Nephron progenitor cell (in vitro differentiated cells): ENCODE data around the gene PCSK1.

Experiments used
- DNase-seq: peaks from one replicate; pipeline ENCODE4 v3.0.0; 2021
- H3K27ac Mint-ChIP-seq: 2 replicates; pipeline ENCODE4 v1.8.0; 2021; ENCODE audit warnings: mild to moderate bottlenecking, moderate library complexity, mixed read lengths
- H3K27me3 Mint-ChIP-seq: 2 replicates; pipeline ENCODE4 v1.8.0; 2021; ENCODE audit warnings: mild to moderate bottlenecking, low read depth, mixed read lengths; ENCODE audit not compliant: poor library complexity
- H3K36me3 Mint-ChIP-seq: 2 replicates; pipeline ENCODE4 v1.8.0; 2021; ENCODE audit warnings: low read depth, mixed read lengths
- H3K4me1 Mint-ChIP-seq: 2 replicates; pipeline ENCODE4 v1.8.0; 2021; ENCODE audit warnings: mixed read lengths
- H3K4me3 Mint-ChIP-seq: 2 replicates; pipeline ENCODE4 v1.8.0; 2021; ENCODE audit warnings: mild to moderate bottlenecking, moderate library complexity, mixed read lengths
- H3K9me3 Mint-ChIP-seq: 2 replicates; pipeline ENCODE4 v1.8.0; 2021; ENCODE audit warnings: mild to moderate bottlenecking, moderate library complexity, mixed read lengths
- TF ChIP-seq, protein P1 (sequence below): fragments of 200-600 bp; sonication (generic); IDR thresholded peaks from 2 replicates; pipeline ENCODE4 v1.5.0; 2021; ENCODE audit warnings: antibody characterized with exemption

PCSK1 gene

GRCh38 chr5:96458176-96458575 is 25.1 kb upstream of the PCSK1 start:
- no peaks in the 10 kb centered on the region for H3K27me3 Mint-ChIP-seq
- TF ChIP-seq, protein P1, sequence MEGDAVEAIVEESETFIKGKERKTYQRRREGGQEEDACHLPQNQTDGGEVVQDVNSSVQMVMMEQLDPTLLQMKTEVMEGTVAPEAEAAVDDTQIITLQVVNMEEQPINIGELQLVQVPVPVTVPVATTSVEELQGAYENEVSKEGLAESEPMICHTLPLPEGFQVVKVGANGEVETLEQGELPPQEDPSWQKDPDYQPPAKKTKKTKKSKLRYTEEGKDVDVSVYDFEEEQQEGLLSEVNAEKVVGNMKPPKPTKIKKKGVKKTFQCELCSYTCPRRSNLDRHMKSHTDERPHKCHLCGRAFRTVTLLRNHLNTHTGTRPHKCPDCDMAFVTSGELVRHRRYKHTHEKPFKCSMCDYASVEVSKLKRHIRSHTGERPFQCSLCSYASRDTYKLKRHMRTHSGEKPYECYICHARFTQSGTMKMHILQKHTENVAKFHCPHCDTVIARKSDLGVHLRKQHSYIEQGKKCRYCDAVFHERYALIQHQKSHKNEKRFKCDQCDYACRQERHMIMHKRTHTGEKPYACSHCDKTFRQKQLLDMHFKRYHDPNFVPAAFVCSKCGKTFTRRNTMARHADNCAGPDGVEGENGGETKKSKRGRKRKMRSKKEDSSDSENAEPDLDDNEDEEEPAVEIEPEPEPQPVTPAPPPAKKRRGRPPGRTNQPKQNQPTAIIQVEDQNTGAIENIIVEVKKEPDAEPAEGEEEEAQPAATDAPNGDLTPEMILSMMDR: no peak
- H3K4me3 Mint-ChIP-seq: no peak overlapping the region
- no peak for DNase-seq
- no peak overlapping the region for H3K27ac Mint-ChIP-seq
- no peaks in the 10 kb centered on the region for H3K4me1 Mint-ChIP-seq
- no peaks in the 10 kb centered on the region for H3K36me3 Mint-ChIP-seq
- H3K9me3 Mint-ChIP-seq: no peaks in the 10 kb centered on the region

GRCh38 chr5:96455789-96456188 is 22.7 kb upstream of the PCSK1 start:
- Mint-ChIP-seq H3K36me3 (no peaks in the 10 kb centered on the region), H3K4me1 (no peaks in the 10 kb centered on the region), H3K27ac (no peak overlapping the region), H3K9me3 (no peaks in the 10 kb centered on the region), H3K4me3 (no peak overlapping the region), H3K27me3 (no peaks in the 10 kb centered on the region)
- TF ChIP-seq, protein P1: no peak
- DNase-seq: no peak

DNA sequence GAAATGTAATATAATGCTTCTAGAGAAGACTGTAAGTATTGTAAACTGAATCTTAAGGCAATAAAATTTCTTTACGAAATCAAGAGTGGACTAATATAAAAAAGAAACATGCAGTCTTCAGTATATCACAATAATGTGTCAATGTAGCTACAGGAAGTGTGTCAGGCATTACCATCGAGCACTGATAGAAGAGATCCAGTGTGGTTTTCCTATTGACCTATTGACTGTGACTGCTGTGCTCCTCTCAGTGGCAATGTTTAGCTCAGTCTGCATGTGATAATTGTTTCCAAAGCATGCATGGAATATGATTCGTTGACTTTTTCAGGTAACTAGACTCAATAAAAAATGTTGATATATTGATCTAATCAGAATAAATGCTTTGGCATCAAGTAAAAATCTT is 20.3 kb upstream of the PCSK1 start:
- Mint-ChIP-seq H3K4me1 (no peaks in the 10 kb centered on the region), H3K36me3 (no peaks in the 10 kb centered on the region), H3K27me3 (peaks cover 4% of the 10 kb centered on the region), H3K9me3 (no peaks in the 10 kb centered on the region), H3K27ac (no peak overlapping the region), H3K4me3 (no peak overlapping the region)
- TF ChIP-seq, protein P1: no peak
- no peak for DNase-seq

DNA sequence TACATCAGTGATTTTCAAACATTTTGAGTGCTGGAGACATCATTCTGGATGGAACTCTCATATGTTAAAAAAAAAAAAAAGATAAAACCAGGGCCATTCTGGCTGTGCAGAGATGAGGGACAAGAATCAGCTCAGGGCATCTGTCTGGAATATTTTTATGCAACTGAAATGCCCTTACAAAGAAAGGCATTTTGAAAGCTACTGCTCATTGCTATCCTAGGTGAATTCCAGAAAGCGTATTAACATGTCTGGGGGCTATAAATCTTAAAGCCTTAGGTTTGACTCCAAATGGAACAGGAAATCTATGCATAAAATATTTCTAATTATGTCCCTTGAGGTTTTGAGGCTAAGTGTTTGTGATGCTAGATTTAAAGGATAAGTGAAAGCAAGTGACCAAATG is 14.9 kb upstream of the PCSK1 start:
- TF ChIP-seq, protein P1: no peak
- no peak for DNase-seq
- peaks cover 4% of the 10 kb centered on the region for H3K27me3 Mint-ChIP-seq
- H3K27ac Mint-ChIP-seq: no peak overlapping the region
- no peaks in the 10 kb centered on the region for H3K36me3 Mint-ChIP-seq
- no peak overlapping the region for H3K4me3 Mint-ChIP-seq
- no peaks in the 10 kb centered on the region for H3K9me3 Mint-ChIP-seq
- no peaks in the 10 kb centered on the region for H3K4me1 Mint-ChIP-seq

DNA sequence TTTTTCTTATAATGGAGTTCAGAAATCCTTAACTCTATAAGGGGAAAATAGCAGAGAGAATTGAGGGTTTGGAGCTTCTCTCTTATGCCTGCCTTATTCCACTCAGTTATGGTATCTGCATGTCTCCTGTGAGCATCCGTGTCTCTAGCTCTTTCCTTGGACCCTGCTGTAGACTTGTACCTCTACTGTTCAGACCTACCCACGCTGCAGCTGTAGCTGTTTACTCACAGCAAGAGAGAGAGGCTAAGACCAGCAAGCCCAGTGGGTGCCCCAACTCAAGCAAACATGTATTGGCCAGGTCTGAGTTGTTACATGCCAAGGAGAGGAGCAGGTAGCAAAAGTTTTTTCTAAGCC is 7.1 kb upstream of the PCSK1 start:
- Mint-ChIP-seq H3K27me3 (peaks cover 4% of the 10 kb centered on the region), H3K4me1 (no peaks in the 10 kb centered on the region), H3K4me3 (no peak overlapping the region), H3K36me3 (no peaks in the 10 kb centered on the region), H3K9me3 (no peaks in the 10 kb centered on the region), H3K27ac (no peak overlapping the region)
- DNase-seq: no peak
- TF ChIP-seq, protein P1: no peak

GRCh38 chr5:96439477-96440184 is 6.6 kb upstream of the PCSK1 start:
- H3K36me3 Mint-ChIP-seq: no peaks in the 10 kb centered on the region
- H3K9me3 Mint-ChIP-seq: no peaks in the 10 kb centered on the region
- DNase-seq: no peak
- TF ChIP-seq, protein P1: no peak
- no peak overlapping the region for H3K27ac Mint-ChIP-seq
- peaks cover 1% of the 10 kb centered on the region for H3K4me1 Mint-ChIP-seq
- H3K4me3 Mint-ChIP-seq: no peak overlapping the region
- H3K27me3 Mint-ChIP-seq: peaks cover 4% of the 10 kb centered on the region
